Measurements from ENCODE around the gene DOK3. TPM values are rescaled to one million over a fixed set of nuclear protein-coding genes. Genes with fewer than 3 reads are reported as not detected.

DOK3 gene
- total and polyA plus RNA-seq, 10 of the 15 experiments (the other 5 are each of a cell fraction or from before 2014, with no cell fraction given), result 6.6 to 107 (median 52.1) TPM

GRCh38 chr5:177507165-177507564 lies 2.5 kb downstream of the DOK3 start (continued):
- TF ChIP-seq WRNIP1 (IDR thresholded peaks at IDR 0.05; ENCODE audit: borderline replicate concordance, low read depth, low read length) (no peak), RAD21 (IDR thresholded peaks at IDR 0.05; ENCODE audit: insufficient read depth, low read depth, low read length) (0 out of 2 replicates have a peak, but pooled peaks have one; percentile 15), NFYB (IDR thresholded peaks at IDR 0.05; ENCODE audit: insufficient read depth, low read depth, low read length) (no peak)

DNA sequence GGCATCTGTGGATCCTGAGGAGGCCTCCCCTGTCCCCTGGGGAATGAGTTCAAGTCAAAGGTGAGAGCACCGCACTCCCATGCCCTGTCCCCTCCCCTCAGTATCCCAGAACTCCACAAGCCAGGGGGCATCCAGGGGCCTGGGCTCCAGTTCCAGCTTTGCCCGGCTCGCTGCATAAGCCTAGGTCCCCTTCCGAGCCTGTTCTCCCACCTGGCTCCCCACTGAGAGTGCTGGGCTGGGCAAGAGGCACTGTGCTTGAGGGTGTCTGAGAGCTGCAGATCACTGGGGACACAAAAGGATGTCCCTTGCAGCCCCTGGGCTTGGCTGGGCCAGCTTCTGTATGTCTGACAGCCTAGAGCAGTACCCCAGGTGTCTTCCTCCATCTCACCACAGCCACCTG lies 4.6 kb downstream of the DOK3 start:
- no peak overlapping the region for H2AFZ ChIP-seq (ENCODE audit: control insufficient read depth, low read depth, low read length)
- no peaks in the 10 kb centered on the region for H4K20me1 ChIP-seq (ENCODE audit: control insufficient read depth, insufficient read depth)
- in situ Hi-C loops (cut with MboI), result no loop called here
- no peaks in the 10 kb centered on the region for H3K9me3 ChIP-seq (replicated peaks; ENCODE audit: control insufficient read depth, insufficient read depth, low read length)
- SMC1A ChIA-PET (ENCODE audit: uncharacterized antibody, unreplicated experiment), result no interaction called here
- H3K9ac ChIP-seq (ENCODE audit: control insufficient read depth, insufficient read depth, low read length), result no peak overlapping the region
- DNase-seq (ENCODE audit: low read depth, low spot score) (no peak), ATAC-seq (no peak), FAIRE-seq (no peak)
- intact Hi-C loops (cut with micrococcal nuclease; ENCODE audit: unreplicated experiment), result loop anchor here (5.0 to 10.0 kb wide), 2 partner anchors 97 to 390 kb away; partner anchors contain the start of gene B4GALT7
- peaks cover 49% of the 10 kb centered on the region for H3K4me1 ChIP-seq (ENCODE audit: control insufficient read depth, insufficient read depth, low read length)
- no TSS peak for BruUV-seq (replicated peaks)
- H3K4me2 ChIP-seq (ENCODE audit: control insufficient read depth, insufficient read depth), result no peak overlapping the region
- peaks cover 7 to 19% of the 10 kb centered on the region in 2 experiments; a peak in 3 of 4 replicates for H3K36me3 ChIP-seq (ENCODE audit: control insufficient read depth in 2 of 2, insufficient read depth in 2 of 2, low read length in 1 of 2)
- RAD21 ChIA-PET (ENCODE audit: unreplicated experiment), result interaction anchor here (0.6 kb wide), 1 partner anchor 184 kb away, joined by 3 read pairs; no protein-coding TSS in a partner anchor
- no peaks in the 10 kb centered on the region for H3K27me3 ChIP-seq (replicated peaks in 1 of 2; ENCODE audit: control insufficient read depth in 2 of 2, insufficient read depth in 2 of 2, low read length in 1 of 2)
- TF ChIP-seq RAD51 (IDR thresholded peaks at IDR 0.05) (no peak), BCL11A (IDR thresholded peaks at IDR 0.05; ENCODE audit: low read depth, low read length) (no peak), FOXK2 (IDR thresholded peaks at IDR 0.05) (no peak), IRF4 (IDR thresholded peaks at IDR 0.05; ENCODE audit: low read depth, low read length) (no peak), RCOR1 (conservative IDR thresholded peaks at IDR 0.05; ENCODE audit: low read depth, low read length) (no peak)
- TF ChIP-seq, protein P1, sequence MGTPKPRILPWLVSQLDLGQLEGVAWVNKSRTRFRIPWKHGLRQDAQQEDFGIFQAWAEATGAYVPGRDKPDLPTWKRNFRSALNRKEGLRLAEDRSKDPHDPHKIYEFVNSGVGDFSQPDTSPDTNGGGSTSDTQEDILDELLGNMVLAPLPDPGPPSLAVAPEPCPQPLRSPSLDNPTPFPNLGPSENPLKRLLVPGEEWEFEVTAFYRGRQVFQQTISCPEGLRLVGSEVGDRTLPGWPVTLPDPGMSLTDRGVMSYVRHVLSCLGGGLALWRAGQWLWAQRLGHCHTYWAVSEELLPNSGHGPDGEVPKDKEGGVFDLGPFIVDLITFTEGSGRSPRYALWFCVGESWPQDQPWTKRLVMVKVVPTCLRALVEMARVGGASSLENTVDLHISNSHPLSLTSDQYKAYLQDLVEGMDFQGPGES (IDR thresholded peaks at IDR 0.05), result no peak
- TF ChIP-seq, protein P2, sequence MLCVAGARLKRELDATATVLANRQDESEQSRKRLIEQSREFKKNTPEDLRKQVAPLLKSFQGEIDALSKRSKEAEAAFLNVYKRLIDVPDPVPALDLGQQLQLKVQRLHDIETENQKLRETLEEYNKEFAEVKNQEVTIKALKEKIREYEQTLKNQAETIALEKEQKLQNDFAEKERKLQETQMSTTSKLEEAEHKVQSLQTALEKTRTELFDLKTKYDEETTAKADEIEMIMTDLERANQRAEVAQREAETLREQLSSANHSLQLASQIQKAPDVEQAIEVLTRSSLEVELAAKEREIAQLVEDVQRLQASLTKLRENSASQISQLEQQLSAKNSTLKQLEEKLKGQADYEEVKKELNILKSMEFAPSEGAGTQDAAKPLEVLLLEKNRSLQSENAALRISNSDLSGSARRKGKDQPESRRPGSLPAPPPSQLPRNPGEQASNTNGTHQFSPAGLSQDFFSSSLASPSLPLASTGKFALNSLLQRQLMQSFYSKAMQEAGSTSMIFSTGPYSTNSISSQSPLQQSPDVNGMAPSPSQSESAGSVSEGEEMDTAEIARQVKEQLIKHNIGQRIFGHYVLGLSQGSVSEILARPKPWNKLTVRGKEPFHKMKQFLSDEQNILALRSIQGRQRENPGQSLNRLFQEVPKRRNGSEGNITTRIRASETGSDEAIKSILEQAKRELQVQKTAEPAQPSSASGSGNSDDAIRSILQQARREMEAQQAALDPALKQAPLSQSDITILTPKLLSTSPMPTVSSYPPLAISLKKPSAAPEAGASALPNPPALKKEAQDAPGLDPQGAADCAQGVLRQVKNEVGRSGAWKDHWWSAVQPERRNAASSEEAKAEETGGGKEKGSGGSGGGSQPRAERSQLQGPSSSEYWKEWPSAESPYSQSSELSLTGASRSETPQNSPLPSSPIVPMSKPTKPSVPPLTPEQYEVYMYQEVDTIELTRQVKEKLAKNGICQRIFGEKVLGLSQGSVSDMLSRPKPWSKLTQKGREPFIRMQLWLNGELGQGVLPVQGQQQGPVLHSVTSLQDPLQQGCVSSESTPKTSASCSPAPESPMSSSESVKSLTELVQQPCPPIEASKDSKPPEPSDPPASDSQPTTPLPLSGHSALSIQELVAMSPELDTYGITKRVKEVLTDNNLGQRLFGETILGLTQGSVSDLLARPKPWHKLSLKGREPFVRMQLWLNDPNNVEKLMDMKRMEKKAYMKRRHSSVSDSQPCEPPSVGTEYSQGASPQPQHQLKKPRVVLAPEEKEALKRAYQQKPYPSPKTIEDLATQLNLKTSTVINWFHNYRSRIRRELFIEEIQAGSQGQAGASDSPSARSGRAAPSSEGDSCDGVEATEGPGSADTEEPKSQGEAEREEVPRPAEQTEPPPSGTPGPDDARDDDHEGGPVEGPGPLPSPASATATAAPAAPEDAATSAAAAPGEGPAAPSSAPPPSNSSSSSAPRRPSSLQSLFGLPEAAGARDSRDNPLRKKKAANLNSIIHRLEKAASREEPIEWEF (IDR thresholded peaks at IDR 0.05; ENCODE audit: insufficient replicate concordance, low read depth, low read length), result no peak
- peaks cover 31% of the 10 kb centered on the region for H3K79me2 ChIP-seq (ENCODE audit: control insufficient read depth, insufficient read depth, low read length)
- no peak overlapping the region for H3K4me3 ChIP-seq
- CTCF ChIA-PET, result interaction anchor here (6.2 kb wide), 1 partner anchor 11 kb away, joined by 36 read pairs; no protein-coding TSS in a partner anchor
- 99% methylated on average over 4 of the region's 4 CpGs for WGBS (ENCODE audit: insufficient coverage, insufficient replicate concordance, low lambda C conversion rate, missing lambda C conversion rate)
- no peak overlapping the region for H3K27ac ChIP-seq (ENCODE audit: control insufficient read depth, insufficient read depth)
- POLR2A ChIA-PET, result interaction anchor here (0.5 kb wide), 1 partner anchor 103 kb away, joined by 5 read pairs; no protein-coding TSS in a partner anchor

All from GM12878 (cell line).